ENCODE results near the gene UROC1. TPM values are rescaled to one million over a fixed set of nuclear protein-coding genes. Genes with fewer than 3 reads are reported as not detected.
A peak's percentile ranks its signal among the peaks of the same experiment; 100 is the strongest.

Gene UROC1
- total RNA-seq, 1 experiment from 2014 or later = not detected

DNA sequence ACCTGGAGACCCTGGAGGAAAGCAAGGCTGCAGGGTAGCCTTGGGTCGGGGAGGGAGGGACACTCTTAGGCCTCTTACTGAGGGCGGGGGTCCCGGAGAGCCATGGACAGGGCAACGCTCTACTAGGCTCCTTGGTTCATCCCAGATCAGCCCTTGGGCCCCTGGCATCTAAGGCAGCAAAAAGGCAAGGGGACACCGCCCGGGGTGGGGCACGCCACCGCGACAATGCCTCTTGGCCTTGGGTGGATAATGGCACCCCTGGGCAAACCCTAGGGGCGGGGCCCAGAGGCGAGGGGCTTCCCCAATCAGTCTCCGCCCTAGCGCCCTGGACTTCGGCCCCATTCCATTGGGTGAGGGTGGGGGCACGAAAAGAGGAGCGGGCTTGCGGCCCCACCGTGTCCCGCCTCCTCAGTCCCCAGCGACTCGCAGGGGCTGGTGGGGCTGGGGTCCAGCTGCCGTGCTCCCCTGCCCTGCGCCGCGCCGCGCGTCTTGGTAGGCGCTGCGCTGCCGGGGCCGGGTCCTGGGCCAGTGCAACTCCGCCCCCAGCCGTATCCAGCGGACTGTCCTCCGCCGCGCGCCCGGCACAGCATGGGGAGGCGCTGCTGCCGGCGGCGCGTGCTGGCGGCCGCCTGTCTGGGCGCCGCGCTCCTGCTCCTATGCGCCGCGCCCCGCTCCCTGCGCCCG is 6.3 kb upstream of the UROC1 start, which contains the start of gene CHST13:
Gene CHST13, plus strand, starts transcription at position 411 of the 684 bp plus-strand sequence. Its CDS starts 178 bp downstream, at position 589.
- Histone ChIP-seq H4K91ac (ENCODE audit: insufficient read length, low read depth, low read length) (no peak within 1 kb of the TSS), H3K4ac (ENCODE audit: low read depth, low read length) (no peak within 1 kb of the TSS), H3K18ac (ENCODE audit: insufficient read length, low read depth, low read length) (no peak within 1 kb of the TSS), H3K14ac (ENCODE audit: insufficient read depth, low read length) (no peak within 1 kb of the TSS), H3K79me2 (ENCODE audit: insufficient read depth, low read length) (no peaks in the 10 kb centered on the region), H3K4me1 (ENCODE audit: insufficient read depth, low read length) (no peaks in the 10 kb centered on the region), H2BK5ac (ENCODE audit: insufficient read length, low read length) (no peak within 1 kb of the TSS), H3K9ac (ENCODE audit: extremely low read depth, insufficient read length, low read length) (no peak within 1 kb of the TSS), H2BK12ac (ENCODE audit: insufficient read length, low read depth, low read length) (no peak within 1 kb of the TSS), H3K79me1 (ENCODE audit: insufficient read depth, low read depth, low read length, poor library complexity, severe bottlenecking) (no peaks in the 10 kb centered on the region), H4K8ac (replicated peaks; ENCODE audit: insufficient read length, low read depth, low read length) (no peak within 1 kb of the TSS), H3K27ac (ENCODE audit: insufficient read length, low read depth, low read length) (no peak within 1 kb of the TSS), H2AFZ (ENCODE audit: low read length) (no peak within 1 kb of the TSS), H2AK5ac (ENCODE audit: insufficient read length, low read length) (no peak within 1 kb of the TSS), H2BK120ac (ENCODE audit: low read depth, low read length, poor library complexity, severe bottlenecking) (no peak within 1 kb of the TSS), H3K23ac (ENCODE audit: insufficient read length, low read depth, low read length) (no peak within 1 kb of the TSS), H3K56ac (ENCODE audit: insufficient read length, low read depth, low read length) (no peak within 1 kb of the TSS), H3K4me2 (ENCODE audit: insufficient read depth, insufficient read length, low read length) (peak within 1 kb of the TSS; percentile 37), H3K23me2 (ENCODE audit: insufficient read length, low read depth, low read length, poor library complexity, severe bottlenecking) (no peaks in the 10 kb centered on the region), H4K20me1 (ENCODE audit: control insufficient read depth, insufficient read depth, insufficient read length) (no peaks in the 10 kb centered on the region), H4K5ac (ENCODE audit: insufficient read length, low read depth, low read length) (no peak within 1 kb of the TSS), H2BK20ac (ENCODE audit: low read depth, low read length, poor library complexity, severe bottlenecking) (no peak within 1 kb of the TSS), H3T11ph (ENCODE audit: low read length) (no peak within 1 kb of the TSS), H3K9me3 (ENCODE audit: control insufficient read depth, low read depth, low read length) (no peaks in the 10 kb centered on the region), H2BK15ac (ENCODE audit: low read depth, low read length) (no peak within 1 kb of the TSS), H3K27me3 (ENCODE audit: insufficient read depth, low read length) (no peaks in the 10 kb centered on the region; the same call in 1 of the 2 replicates)
- peaks cover 42% of the 10 kb centered on the region for H3K27me3 Mint-ChIP-seq (ENCODE audit: low read depth)
- H3K27ac Mint-ChIP-seq = no peak within 1 kb of the TSS
- DNase-seq = peak; percentile 71
- WGBS (ENCODE audit: extremely low coverage, insufficient read length, low lambda C conversion rate) = no CpG with 5 or more reads among the region's 56 CpGs
- peak within 1 kb of the TSS; percentile 69 to 79 for H3K4me3 Mint-ChIP-seq
- H3K4me1 Mint-ChIP-seq = peaks cover 2 to 24% of the 10 kb centered on the region in 2 experiments; a peak in 3 of 4 replicates
- H3K9me3 Mint-ChIP-seq = no peaks in the 10 kb centered on the region; a peak in 1 of 5 replicates
- TF ChIP-seq, protein P1, sequence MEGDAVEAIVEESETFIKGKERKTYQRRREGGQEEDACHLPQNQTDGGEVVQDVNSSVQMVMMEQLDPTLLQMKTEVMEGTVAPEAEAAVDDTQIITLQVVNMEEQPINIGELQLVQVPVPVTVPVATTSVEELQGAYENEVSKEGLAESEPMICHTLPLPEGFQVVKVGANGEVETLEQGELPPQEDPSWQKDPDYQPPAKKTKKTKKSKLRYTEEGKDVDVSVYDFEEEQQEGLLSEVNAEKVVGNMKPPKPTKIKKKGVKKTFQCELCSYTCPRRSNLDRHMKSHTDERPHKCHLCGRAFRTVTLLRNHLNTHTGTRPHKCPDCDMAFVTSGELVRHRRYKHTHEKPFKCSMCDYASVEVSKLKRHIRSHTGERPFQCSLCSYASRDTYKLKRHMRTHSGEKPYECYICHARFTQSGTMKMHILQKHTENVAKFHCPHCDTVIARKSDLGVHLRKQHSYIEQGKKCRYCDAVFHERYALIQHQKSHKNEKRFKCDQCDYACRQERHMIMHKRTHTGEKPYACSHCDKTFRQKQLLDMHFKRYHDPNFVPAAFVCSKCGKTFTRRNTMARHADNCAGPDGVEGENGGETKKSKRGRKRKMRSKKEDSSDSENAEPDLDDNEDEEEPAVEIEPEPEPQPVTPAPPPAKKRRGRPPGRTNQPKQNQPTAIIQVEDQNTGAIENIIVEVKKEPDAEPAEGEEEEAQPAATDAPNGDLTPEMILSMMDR (conservative IDR thresholded peaks at IDR 0.05) = no peak
- H3K36me3 Mint-ChIP-seq (ENCODE audit: insufficient read depth in 1 of 3, low read depth in 3 of 3) = no peaks in the 10 kb centered on the region; a peak in 1 of 7 replicates
